ENCODE data around the gene SSMEM1.
"Not testable (repeated sequence)": the region's sequence is repeated elsewhere in the genome, so short reads cannot be mapped to it uniquely, and the experiment has no call there.

The SSMEM1 gene

DNA sequence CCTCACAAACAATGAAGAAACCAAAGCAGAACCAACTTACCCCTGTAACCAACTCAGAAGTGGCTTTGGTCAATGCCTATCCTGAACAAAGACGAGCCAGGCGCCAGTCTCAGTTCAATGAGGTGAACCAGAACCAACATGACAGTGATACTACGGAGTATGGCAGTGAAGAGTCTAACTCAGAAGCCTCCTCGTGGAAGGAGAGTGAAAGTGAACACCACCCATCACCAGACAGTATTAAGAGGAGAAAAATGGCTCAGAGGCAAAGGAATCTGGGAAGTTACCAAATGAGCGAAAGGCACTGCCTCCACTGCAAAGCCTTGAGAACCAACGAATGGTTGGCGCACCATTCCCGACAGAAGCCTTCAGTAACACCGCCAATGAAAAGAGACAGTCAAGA, 8.4 kb downstream of the SSMEM1 start:
- no peak for DNase-seq

DNA sequence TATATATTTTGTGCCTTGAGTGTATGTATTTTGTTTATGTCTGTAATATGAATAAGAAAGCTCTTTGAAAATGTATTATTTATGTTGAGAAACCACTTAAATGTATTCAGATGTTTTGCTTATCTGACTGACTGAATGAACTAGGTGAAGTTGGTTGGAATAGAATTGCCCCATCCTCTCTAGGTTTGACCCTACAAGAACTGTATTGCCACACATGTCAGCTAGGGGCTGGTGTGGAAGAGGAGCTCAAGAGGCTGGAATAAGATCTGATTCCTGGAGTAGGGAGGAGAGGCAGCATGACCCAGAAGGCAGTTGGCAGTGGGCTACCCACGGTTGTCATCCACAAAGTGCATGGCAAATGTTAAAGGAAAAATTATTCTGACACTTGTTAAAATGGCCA, 9.1 kb downstream of the SSMEM1 start:
- DNase-seq = no peak

DNA sequence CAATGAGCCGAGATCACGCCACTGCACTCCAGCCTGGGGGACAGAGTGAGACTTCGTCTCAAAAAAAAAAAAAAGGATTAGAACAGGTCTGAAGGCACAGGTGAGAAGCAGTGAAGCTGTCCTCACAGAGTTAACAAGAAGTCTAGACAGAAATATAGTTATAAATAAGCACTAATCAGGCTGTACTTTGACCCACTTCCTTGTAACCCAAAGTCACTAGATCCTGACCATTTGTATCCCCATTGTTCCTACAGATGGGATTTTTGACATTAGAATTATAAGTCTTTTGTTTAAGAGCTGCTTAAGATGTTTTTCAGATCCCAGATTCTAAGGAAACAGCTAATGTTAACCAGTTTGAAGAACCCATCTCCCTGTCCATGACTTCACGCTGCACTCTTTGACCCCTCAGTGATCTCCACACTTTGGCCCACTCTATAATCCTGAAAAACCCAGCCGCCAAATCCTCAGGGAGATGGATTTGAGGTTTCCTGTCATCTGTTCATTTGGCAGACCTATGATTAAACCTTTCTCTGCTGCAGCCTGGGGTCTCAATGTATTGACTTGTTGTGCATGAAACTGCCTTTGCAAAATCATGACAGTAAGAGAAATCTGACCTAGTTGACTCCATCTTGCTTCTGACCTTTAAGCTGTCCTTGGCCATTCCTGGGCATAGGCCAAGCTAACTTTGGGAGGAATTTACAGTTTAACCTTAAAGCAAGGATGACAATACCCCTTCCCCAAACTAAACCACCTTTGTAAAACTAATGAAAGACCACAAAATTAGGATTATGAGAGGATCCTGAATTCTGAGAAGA, 11.4 kb downstream of the SSMEM1 start:
- no peak for DNase-seq

DNA sequence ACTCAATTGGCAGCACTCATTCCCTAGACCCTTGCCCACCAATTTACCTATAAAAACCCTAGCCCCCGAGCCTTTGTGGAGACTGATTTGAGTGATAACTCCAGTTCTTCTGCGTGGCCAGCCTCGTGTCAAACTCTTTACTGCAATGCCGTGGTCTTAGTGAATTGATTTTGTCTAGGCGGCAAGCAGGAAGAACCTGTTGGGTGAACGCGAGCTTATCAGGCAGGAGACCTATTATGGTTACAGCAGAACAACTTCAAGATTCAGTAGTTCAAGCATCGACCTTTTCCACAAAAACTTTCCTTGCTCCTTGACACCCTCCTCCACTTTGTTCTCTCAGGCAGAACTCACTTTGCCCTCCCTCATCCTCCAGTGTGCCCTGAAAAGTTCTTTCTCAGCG, 12.2 kb downstream of the SSMEM1 start:
- no peak for DNase-seq

DNA sequence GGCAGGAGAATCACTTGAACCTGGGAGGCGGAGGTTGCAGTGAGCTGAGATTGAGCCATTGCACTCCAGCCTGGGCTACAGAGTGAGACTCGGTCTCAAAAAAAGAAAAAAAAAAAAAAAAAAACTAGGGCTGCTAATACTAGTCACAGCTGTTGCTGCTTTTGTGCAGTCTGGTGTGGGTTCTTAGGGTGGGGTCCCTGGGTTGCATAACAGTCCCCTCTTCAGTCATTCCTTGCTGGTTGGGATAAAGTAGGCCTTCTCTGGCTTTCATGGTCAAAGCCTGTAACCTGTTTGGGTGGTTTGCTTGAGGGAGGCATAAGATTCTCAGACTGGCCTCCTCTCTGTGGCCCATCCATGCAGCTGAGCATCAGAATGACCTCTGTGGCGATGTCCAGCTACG, 14.1 kb downstream of the SSMEM1 start:
- DNase-seq = no peak

DNA sequence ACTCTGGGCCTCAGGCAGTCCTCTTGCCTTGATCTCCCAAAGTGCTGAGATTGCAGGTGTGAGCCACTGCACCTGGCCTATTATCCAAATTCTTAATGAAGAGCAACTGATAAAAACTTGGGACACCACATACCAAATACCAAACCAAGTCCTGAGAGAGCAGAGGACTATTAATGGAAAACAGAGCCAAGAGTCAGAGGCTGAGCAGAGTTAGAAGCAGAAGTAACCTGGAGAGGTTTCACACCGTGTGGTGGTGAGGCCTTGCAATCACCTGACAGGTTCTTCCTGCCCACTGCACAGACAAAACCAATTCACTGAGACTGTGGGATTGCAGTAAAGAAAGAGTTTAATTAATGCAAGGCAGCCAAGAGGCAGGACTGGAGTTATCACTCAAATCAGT, 16.0 kb downstream of the SSMEM1 start:
- DNase-seq = no peak

DNA sequence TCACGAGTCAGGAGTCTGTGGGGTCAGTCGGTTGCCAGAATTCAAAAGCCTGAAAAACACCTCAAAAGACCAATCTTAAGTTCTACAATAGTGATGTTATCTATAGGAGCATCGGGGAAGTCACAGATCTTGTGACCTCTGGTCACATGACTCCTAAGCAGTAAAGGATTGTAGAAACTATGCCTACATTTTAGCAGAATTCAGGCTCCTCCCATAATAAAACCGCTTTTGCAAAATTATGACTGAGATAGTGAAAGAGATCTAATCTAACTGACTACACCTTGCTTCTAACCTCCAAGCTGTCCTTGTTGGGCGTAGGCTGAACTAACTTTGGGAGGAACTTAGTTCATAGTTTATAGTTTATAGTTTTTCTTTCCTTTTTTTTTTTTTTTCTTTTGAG, 16.6 kb downstream of the SSMEM1 start:
- DNase-seq = no peak

DNA sequence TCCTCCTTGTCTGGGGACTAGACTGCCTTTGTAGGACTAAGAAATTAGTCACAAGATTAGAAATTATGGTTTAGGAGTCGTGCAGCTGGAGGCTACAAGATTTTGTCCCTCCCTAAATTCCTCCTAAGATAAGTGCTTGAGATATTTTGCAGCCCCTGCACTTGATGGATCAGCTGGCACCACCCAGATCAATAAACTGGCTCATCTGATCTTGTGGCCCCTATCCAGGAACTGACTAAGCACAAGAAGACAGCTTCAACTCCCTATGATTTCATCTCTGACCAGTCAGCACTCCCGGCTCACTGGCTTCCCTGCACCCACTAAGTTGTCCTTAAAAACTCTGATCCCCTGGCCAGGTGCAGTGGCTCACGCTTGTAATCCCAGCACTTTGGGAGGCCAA, 17.3 kb downstream of the SSMEM1 start:
- DNase-seq = not testable (repeated sequence)

DNA sequence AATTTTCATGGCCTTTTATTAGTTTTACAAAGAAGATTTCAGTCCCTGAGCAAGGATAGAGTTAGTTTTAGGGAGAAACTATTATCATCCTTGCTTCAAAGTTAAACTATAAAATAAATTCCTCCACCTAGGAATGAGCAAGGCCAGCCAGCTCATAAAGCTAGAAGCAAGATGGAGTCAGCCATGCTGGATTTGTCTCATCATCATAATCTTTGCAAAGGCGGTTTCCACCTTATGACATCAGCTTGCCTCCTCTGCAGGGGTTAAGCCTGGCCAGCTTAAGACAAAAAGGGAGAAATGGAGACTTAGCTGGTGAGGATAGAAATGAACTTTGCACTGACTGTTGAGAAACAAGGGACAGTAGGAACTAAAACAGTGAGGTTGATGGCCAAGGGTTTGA, 18.7 kb downstream of the SSMEM1 start:
- DNase-seq = no peak

DNA sequence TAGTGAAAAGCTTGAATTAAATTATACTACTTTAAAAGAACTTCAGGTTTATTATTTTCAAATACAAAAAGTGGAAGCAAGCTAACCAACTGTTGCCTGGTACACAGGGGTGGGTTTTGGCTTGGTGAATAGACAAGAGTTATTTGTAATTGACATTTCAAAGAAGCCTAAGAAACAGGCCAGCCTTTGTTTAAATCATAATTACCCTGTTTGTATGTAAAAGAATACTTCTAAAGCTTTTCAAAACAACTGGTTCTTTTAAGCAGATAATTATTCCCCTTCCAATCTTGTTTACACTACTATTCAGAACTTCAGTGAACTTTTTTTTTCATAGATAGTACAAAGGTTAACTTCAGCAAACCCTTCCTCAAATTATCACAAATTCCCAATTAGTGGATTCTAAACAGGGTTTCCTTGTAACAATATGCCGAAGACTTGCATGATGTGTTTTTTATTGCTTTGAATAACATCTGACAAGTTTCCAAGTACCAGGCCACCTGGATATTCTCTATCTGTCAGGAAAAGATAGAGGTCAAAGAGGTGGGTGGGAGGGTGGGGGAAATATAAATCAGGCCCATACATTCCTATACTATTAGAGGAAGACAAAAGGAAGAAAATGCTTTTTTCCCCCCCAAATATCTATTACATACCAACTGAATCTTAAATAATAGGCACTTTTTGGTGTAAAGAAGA, 20.4 kb downstream of the SSMEM1 start:
- no peak for DNase-seq

DNA sequence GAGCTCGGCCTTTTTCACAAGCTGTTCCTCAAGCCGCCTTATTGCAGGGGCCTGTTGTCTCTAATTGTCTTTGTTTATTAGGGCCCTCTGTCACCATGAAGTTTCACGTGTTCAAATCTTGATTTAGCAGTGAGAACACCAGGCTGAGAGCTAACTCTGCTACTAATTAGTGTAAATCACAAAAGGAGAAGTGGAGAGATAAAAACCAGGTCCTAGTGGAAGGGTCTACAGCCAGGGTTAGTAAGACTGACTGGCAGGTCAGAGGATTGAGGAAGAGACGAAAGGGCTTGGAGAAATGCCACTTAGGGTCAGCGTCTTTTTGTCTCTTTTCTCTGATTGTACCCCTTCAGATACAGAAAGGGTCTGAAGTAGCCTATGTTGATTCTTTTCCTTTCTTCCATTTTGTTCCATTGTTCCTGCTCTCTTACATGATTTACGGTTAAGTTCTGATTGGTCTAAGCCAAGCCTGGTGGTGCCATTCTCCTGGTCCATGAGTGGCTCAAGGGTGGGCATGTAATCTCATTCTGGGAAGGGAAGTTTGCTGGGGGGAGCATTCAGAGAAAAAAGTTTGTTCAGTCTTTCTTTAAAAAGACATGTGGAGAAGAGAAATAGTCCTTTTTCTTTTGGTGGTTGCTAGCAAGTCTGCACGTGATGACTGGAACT, 21.3 kb downstream of the SSMEM1 start:
- DNase-seq = no peak

DNA sequence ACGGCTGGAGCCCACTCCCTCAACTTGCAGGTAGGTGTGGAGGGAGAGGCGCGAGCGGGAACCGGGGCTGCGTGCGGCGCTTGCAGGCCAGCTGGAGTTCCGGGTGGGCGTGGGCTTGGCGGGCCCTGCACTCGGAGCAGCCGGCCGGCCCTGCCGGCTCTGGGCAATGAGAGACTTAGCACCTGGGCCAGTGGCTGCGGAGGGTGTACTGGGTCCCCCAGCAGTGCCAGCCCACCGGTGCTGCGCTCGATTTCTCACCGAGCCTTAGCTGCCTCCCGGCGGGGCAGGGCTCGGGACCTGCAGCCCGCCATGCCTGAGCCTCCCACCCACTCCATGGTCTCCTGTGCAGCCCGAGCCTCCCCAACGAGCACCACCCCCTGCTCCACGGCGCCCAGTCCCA, 22.3 kb downstream of the SSMEM1 start:
- not testable (repeated sequence) for DNase-seq

DNA sequence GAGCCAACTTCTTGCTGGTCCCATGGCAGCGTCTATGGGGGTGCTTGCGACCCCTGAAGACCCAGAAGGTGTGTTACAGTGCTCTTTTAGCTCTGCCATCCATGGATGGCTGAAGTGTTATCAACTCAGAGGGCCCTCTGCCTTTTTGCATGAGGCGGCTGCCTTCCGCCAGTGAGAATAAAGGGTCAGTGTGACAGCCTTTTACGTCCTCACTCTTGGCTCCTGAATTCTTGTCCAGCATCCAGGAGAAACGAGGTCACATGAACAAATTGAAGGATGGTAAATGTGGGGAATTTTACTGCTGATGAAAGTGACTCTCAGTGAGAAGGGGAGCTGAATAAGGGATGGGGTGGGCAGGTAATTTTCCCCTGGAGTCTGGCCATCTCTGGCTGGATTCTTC, 24.1 kb downstream of the SSMEM1 start:
- DNase-seq = no peak

DNA sequence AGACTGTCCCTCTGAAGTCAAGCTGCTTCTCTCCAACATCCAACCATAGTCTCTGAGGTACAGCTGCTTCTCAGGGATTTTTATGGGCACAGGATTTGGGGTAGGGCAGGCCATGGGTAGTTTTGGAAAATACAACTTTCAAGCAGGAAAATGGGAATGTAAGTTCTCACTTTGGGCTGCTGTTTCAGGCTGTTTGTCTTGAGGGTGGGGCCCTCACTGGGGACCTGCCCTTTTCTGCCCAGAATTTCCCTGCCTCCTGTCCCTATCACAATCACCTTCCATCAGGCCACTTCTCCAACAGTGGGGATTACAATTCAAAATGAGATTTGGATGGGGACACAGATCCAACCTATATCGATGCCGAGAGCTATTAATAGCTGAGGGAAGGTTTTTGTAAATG, 24.5 kb downstream of the SSMEM1 start:
- DNase-seq = no peak

DNA sequence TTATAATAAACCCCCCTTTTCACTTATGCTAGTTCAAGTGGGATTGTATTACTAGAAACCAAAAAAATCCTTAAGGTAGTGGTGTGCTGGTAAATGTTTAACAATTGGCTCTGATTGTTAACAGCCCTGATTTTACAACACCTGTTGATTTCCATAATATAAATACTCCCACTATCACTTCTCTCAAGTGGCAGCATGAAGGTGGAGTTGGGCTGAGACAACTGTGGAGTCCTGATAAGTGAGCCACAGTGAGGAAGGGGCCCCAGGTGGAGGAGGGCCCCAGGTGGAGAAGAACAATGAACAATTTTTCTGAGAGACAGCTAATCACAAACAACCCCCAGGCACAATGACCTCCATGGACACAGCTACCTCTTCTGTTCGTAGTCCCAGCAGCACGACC, 26.4 kb downstream of the SSMEM1 start:
- no peak for DNase-seq

DNA sequence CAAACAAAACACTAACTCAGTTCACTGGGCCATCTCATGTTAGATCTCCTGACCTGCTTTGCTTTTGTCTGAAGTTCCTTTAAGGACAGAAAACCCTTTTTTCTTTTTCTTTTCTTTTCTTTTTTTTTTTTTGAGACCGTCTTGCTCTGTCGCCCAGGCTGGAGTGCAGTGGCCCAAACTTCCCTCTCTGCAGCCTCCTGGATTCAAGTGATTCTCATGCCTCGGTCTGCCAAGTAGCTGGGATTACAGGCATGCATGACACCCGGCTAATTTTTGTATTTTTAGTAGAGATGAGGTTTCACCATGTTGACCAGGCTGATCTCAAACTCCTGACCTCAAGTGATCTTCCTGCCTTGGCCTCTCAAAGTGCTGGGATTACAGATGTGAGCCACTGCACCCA, 28.7 kb downstream of the SSMEM1 start:
- not testable (repeated sequence) for DNase-seq

DNA sequence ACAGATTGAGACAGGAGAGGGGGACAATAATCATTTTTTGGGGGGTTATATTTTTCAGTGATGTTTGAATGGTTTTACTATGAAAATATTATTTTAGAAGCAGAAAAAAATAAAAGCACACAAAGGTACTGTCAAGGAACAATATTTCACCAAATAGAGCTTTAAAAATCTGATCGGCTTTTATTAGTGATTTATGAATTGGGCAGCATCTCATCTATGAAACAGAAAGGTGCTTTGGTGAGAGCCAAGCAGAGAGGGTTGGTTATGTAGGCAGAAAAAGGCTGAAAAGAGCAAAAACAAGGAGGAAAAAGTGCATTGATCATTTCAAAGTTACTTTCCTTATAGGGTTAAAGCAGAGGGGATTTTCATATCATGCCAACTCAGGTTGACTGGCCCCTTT, 32.6 kb downstream of the SSMEM1 start:
- DNase-seq = no peak

DNA sequence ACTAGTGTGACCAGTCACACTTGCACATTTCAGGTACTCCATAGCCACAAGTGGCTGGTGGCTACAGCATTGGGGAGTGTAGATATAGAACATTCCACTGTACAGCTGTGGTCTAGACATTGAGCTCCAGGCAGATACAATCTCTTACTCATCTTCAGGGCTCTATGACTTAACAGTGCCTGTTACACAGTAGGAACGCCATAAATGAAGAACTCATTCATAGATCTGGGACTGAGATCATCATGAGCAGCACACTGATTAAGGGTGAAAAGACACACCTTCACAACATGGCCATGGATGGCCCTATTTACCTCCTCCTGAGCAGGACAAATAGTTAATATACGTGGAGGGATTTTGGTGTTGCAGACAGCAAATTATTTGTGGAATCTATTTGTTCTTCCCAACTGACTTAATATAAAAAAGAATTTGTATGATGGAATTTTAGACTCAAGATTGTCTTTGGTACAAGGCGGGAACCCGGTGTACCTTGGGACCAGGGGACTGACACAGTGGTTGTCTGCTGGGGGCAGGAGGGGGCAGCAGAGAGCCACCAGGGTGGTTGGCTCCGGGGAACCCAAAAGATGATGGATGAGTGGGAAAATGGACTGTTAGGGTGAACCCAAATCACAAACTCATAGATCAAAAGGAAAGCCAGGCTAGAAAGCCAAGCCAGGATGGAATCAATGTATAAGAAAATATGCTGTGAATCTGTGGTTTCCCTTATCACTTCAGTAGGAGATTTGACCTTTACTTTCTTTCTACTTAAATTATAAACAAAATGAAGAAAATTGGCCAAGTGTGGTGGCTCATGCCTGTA, 34.7 kb downstream of the SSMEM1 start:
- DNase-seq = peak; percentile 65

DNA sequence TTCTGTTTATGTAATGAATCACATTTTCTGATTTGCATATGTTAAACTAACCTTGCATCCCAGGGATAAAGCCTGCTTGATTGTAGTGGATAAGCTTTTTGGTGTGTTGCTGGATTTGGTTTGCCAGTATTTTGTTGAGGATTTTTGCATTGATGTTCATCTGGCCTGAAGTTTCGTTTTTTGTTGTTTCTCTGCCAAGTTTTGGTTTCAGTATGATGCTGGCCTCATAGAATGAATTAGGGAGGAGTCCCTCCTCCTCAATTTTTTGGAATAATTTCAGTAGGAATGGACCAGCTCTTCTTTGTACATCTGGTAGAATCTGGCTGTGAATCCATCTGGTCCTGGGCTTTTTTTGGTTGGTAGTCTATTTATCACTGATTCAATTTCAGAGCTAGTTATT, 35.8 kb downstream of the SSMEM1 start:
- not testable (repeated sequence) for DNase-seq

DNA sequence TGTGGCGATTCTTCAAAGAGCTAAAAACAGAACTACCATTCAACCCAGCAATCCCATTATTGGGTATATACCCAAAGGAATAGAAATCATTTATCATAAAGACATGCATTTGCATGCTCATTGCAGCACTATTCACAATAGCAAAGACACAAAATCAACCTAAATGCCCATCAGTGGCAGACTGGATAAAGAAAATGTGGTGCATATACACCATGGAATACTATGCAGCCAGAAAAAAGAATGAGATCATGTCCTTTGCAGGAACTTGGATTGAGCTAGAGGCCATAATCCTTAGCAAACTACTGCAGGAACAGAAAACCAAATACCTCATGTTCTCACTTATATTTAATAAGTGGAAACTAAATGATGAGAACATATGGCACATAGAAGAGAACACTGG, 38.8 kb downstream of the SSMEM1 start:
- not testable (repeated sequence) for DNase-seq

DNA sequence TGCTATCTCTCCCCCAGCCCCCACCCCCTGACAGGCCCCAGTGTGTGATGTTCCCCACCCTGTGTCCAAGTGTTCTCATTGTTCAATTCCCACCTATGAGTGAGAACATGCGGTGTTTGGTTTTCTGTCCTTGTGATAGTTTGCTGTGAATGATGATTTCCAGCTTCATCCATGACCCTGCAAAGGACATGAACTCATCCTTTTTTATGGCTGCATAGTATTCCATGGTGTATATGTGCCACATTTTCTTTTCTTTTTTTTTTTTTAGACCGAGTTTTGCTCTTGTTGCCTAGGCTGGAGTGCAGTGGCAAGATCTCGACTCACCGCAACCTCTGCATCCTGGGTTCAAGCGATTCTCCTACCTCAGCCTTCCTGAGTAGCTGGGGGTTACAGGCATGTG, 41.2 kb downstream of the SSMEM1 start:
- not testable (repeated sequence) for DNase-seq

DNA sequence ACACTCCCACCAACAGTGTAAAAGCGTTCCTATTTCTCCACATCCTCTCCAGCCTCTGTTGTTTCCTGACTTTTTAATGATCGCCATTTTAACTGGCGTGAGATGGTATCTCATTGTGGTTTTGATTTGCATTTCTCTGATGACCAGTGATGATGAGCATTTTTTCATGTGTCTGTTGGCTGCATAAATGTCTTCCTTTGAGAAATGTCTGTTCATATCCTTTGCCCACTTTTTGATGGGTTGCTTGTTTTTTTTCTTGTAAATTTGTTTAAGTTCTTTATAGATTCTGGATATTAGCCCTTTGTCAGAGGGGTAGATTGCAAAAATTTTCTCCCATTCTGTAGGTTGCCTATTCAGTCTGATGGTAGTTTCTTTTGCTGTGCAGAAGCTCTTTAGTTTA, 42.0 kb downstream of the SSMEM1 start:
- not testable (repeated sequence) for DNase-seq

DNA sequence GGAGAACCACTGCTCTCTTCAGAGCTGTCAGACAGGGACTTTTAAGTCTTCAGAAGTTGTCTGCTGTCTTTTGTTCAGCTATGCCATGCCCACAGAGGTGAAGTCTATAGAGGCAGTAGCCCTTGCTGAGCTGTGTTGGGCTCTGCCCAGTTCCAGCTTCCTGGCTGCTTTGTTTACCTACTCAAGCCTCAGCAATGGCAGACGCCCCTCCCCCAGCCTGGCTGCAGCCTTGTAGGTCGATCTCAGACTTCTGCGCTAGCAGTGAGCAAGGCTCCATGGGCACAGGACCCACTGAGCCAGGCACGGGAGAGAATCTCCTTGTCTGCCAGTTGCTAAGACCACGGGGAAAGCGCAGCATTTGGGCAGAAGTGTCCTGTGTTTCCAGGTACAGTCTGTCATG, 46.9 kb downstream of the SSMEM1 start:
- no peak for DNase-seq

Measured in stimulated activated CD4-positive, alpha-beta T cell treated with anti-CD3 and anti-CD28 coated beads, Interleukin-4, amount 100 ng/mL, for 24 hours (primary cell).